C4-2B (cell line): Measurements from ENCODE around the gene C3orf62.

Experiments used
- CTCF ChIP-seq: fragments of 450-650 bp; conservative IDR thresholded peaks from 2 replicates; pipeline ENCODE4 v1.5.1; 2017; ENCODE audit warnings: mild to moderate bottlenecking
- ZFX ChIP-seq: fragments of 450-650 bp; IDR thresholded peaks from 2 replicates; pipeline ENCODE4 v1.6.1; 2017

DNA sequence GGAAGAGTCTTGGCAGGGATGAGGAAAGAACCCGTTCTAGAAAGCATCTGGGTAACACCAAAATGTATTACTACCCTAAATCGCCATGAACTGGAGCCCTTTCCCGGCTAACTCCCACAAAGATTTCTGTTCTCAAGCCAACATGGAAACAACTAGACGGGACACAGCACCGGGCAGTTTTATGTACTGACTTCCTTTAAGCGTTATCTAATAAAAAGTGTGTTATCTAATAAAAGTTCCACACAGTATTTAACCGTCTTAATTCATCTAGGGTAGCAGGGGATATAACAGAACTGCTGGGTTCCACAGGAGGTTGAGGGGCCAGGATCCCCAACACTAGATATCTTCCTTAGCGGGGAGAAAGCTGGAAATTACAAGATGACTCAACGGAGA is 347 bp upstream of the C3orf62 start:
- no peak for TF ChIP-seq CTCF
- peak; percentile 29; the same call in 1 of the 2 replicates for TF ChIP-seq ZFX
